BLaER1 (cell line): ENCODE data around the gene MSRB1.
"Not testable (repeated sequence)": the region's sequence is repeated elsewhere in the genome, so short reads cannot be mapped to it uniquely, and the experiment has no call there.

Experiments used
- H3K27ac ChIP-seq: shearing (Covaris generic); formaldehyde crosslinking; 2 replicates; pipeline ENCODE4 v1.8.1; 2022
- H3K27me3 ChIP-seq: shearing (Covaris generic); formaldehyde crosslinking; 2 replicates; pipeline ENCODE4 v1.8.1; 2022
- H3K36me3 ChIP-seq: shearing (Covaris generic); formaldehyde crosslinking; 2 replicates; pipeline ENCODE4 v1.8.1; 2022
- H3K4me1 ChIP-seq: shearing (Covaris generic); formaldehyde crosslinking; 2 replicates; pipeline ENCODE4 v1.8.1; 2022
- H3K4me2 ChIP-seq: shearing (Covaris generic); formaldehyde crosslinking; 2 replicates; pipeline ENCODE4 v1.8.1; 2022
- H3K4me3 ChIP-seq: shearing (Covaris generic); formaldehyde crosslinking; 2 replicates; pipeline ENCODE4 v1.8.1; 2022
- H3K9ac ChIP-seq: shearing (Covaris generic); formaldehyde crosslinking; 2 replicates; pipeline ENCODE4 v1.8.1; 2022
- H3K9me3 ChIP-seq: shearing (Covaris generic); formaldehyde crosslinking; 2 replicates; pipeline ENCODE4 v1.8.1; 2022
- H4K20me1 ChIP-seq: shearing (Covaris generic); formaldehyde crosslinking; 2 replicates; pipeline ENCODE4 v1.8.1; 2022
- Cebpa-rat ChIP-seq: shearing (Covaris generic); IDR thresholded peaks from 2 replicates; pipeline ENCODE4 v1.8.1; 2022

MSRB1 gene

DNA sequence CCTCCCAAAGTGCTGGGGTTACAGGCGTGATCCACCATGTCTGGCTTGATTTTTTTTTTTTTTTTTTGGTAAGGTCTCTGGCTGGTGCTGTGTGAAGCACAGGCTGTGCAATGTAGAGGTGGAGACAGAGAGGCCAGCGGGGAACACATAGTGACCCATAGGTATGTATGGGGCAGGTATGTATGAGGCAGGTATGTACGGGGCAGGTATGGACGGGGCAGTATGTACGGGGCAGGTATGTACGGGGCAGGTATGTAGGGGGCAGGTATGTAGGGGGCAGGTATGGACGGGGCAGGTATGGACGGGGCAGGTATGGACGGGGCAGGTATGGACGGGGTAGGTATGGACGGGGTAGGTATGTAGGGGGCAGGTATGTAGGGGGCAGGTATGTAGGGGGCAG, 6.5 kb upstream of the MSRB1 start:
- TF ChIP-seq Cebpa-rat = no peak
- no peaks in the 10 kb centered on the region for H3K36me3 ChIP-seq
- no peaks in the 10 kb centered on the region for H3K4me1 ChIP-seq

DNA sequence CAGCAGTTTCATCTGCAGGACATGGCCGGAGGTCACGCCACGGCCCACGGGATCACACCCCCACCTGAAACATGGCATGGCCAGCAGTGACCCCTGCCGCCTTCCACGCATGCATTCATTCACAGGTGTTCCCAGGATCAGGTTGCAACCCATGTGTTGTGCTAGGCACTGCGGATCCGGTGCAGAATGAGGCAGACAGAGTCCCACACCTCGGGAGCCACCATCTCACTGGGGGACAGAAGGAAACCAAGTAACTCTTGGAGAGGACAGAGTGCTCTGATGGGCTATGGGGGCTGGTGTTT, 4.3 kb upstream of the MSRB1 start:
- Histone ChIP-seq H3K4me2 (no peak overlapping the region), H3K4me1 (peaks cover 11% of the 10 kb centered on the region), H3K27ac (no peak overlapping the region), H3K4me3 (no peak overlapping the region), H3K9me3 (no peaks in the 10 kb centered on the region), H3K9ac (no peak overlapping the region), H4K20me1 (peaks cover 4% of the 10 kb centered on the region), H3K27me3 (peaks cover 3% of the 10 kb centered on the region; the same call in 1 of the 2 replicates), H3K36me3 (no peaks in the 10 kb centered on the region)
- no peak for TF ChIP-seq Cebpa-rat

More for the DNA sequence above, 6.5 kb upstream of the MSRB1 start:
- Histone ChIP-seq H3K27me3 (no peaks in the 10 kb centered on the region), H3K27ac (no peak overlapping the region), H3K4me3 (no peak overlapping the region), H3K9ac (no peak overlapping the region), H4K20me1 (no peaks in the 10 kb centered on the region), H3K9me3 (no peaks in the 10 kb centered on the region), H3K4me2 (no peak overlapping the region)

DNA sequence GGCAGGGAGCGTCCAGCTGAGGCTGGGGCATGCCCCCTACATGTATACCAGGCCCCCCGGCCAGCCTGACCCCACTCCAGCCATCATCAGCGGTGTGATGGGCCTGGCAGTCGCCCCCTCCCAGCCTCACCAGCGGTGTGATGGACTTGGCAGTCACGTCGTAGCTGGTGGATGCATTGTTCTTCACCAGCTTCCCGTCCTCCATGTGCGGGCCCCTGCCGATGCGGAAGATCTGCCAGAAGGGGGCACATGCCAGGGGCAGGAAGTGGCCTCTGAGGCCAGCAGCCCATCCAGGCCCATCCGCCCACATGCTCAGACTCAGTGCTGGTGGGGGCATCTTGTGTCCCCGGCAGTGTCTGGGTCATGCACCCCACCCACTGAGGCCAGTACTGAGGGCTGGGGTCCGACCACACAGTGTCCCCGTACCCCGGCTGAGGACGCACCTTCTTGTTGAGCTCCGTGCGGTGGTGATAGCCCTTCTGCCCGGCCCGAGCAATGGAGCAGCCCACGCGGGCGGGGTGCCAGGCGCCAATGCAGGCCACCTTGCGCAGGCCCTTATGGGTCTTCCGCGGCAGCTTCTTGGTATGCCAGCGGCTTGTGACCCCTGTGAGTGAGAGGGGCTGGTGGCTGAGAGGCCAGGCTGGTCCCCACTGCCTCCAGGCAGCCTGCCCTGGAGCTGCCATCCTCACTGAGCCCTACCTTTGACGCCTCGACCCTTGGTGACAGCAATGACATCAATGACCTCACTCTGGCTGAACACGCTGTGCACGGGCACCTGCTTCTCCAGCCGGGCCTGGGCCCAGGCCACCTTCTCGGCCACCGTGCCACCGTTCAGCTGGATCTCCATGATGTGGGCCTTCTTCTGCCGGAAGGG, 3.7 kb upstream of the MSRB1 start:
- no peak for TF ChIP-seq Cebpa-rat
- Histone ChIP-seq H3K9ac (no peak overlapping the region), H3K27me3 (peaks cover 9% of the 10 kb centered on the region; the same call in 1 of the 2 replicates), H3K4me2 (no peak overlapping the region), H3K9me3 (no peaks in the 10 kb centered on the region), H3K4me1 (peaks cover 17% of the 10 kb centered on the region), H4K20me1 (peaks cover 9% of the 10 kb centered on the region), H3K4me3 (no peak overlapping the region), H3K36me3 (no peaks in the 10 kb centered on the region), H3K27ac (no peak overlapping the region)

DNA sequence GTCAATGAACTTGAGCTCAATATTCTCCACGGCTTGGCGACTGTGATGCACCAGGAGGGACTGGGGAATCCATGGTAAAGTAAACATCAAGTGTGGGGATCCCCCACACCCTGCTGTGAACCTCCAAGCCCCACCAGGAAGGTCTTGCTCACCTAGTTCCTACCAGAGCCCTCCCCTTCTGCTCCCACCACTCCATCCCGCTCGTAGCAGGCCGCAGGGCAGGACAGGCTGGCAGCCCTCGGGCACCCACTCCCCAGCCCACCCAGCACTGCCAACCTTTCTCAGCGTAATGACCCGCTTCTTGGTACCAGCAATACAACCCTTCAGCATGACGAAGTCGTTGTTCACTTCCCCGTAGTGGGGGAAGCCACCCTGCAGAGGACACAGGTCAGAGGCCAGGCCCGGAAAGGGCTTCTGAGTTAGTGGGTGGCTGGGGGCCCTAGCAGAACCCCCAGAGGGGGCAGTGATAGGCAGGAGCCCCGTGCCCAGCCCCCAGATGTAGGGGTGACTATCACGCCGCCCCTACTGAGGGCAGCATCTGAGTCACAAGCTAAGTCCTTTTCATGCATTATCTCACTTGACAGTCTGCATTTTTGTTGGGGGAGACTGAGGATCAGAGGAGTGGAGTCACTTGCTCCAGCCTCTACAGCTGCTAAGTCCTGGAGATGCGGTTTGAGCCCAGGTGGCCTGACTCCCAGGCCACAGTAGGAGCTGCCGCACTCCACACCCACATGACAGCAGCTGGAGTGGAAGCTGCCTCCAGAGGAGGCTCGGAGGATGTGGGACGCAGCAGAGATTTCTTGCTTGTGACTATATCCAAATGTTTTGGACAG, 2.8 kb upstream of the MSRB1 start:
- Histone ChIP-seq H3K4me3 (no peak overlapping the region), H3K9ac (no peak overlapping the region), H3K27me3 (peaks cover 10% of the 10 kb centered on the region; the same call in 1 of the 2 replicates), H3K36me3 (no peaks in the 10 kb centered on the region), H3K4me1 (peaks cover 27% of the 10 kb centered on the region), H3K27ac (no peak overlapping the region), H4K20me1 (peaks cover 19% of the 10 kb centered on the region), H3K9me3 (no peaks in the 10 kb centered on the region), H3K4me2 (no peak overlapping the region)
- TF ChIP-seq Cebpa-rat = no peak

DNA sequence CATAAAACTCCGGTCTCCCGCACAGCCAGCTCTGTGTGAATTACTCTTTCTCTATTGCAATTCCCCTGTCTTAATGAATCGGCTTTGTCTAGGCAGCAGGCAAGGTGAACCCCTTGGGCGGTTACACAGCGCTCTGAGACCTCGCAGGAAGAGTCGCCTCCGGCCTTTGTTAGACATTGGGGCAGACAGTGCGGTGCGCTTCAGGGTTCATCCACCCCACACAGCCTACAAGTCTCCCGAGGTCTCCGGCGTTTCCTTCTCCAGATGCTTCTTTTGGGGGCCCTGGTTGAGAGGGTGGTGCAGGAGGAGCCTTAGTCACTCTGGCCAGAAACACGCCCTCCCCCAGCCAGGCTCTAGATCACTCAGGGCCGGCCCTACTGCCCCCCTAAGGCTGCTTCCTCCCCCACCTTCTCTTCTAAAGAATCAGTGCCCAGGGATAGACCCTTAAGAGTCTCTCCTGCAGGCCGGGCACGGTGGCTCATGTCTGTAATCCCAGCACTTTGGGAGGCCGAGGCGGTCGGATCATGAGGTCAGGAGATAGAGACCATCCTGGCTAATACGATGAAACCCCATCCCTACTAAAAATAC, 1.7 kb upstream of the MSRB1 start:
- Histone ChIP-seq H3K27me3 (peaks cover 10% of the 10 kb centered on the region; the same call in 1 of the 2 replicates), H3K9me3 (no peaks in the 10 kb centered on the region), H4K20me1 (peaks cover 30% of the 10 kb centered on the region), H3K9ac (no peak overlapping the region), H3K36me3 (no peaks in the 10 kb centered on the region), H3K4me2 (no peak overlapping the region), H3K4me1 (peaks cover 37% of the 10 kb centered on the region), H3K4me3 (no peak overlapping the region), H3K27ac (no peak overlapping the region)
- no peak for TF ChIP-seq Cebpa-rat

DNA sequence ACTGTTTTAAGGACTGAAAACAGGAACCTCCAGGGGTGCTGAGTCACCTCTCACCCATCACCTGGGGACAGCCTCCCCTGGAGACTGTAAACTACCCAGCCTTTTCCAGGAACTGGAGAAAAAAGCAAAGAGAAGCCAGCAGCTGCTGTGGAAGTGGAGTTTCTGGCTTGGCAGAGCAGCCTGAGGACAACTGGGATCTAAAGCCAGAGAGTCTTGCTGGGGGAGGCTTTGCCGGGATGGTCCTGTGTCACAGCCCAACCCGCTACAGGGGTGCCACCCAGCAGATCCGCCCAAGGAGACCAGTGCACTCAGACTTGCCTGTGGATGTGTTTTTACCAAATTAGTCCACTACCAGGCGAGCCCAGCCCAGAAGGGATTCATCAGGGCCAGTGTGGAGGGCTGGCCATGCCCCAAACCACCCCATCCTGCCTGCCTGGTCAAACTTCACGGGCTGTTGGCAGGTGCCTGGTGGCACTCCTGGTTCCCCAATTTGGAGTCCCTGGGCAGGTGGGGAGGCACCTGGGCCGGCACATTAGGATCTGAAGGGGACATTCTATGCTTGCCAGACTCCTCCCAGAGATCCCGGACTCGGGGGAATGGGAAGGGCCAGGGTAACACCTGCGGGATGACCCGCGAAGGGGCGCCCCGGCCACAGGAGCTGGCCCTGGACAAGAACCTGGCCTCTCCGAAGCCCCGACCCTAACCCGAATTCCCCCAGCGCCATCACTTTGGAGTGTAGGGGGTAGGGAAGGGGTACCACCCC, 771 bp downstream of the MSRB1 start:
- H3K36me3 ChIP-seq = peaks cover 22% of the 10 kb centered on the region
- H3K27ac ChIP-seq = peak overlapping the region; percentile 69
- peak overlapping the region; percentile 79 for H3K9ac ChIP-seq
- H3K4me3 ChIP-seq = peak overlapping the region; percentile 89
- peaks cover 30% of the 10 kb centered on the region for H4K20me1 ChIP-seq
- peak overlapping the region; percentile 100 for H3K4me2 ChIP-seq
- H3K27me3 ChIP-seq = peaks cover 10% of the 10 kb centered on the region; the same call in 1 of the 2 replicates
- no peaks in the 10 kb centered on the region for H3K9me3 ChIP-seq
- TF ChIP-seq Cebpa-rat = no peak
- H3K4me1 ChIP-seq = peaks cover 46% of the 10 kb centered on the region

DNA sequence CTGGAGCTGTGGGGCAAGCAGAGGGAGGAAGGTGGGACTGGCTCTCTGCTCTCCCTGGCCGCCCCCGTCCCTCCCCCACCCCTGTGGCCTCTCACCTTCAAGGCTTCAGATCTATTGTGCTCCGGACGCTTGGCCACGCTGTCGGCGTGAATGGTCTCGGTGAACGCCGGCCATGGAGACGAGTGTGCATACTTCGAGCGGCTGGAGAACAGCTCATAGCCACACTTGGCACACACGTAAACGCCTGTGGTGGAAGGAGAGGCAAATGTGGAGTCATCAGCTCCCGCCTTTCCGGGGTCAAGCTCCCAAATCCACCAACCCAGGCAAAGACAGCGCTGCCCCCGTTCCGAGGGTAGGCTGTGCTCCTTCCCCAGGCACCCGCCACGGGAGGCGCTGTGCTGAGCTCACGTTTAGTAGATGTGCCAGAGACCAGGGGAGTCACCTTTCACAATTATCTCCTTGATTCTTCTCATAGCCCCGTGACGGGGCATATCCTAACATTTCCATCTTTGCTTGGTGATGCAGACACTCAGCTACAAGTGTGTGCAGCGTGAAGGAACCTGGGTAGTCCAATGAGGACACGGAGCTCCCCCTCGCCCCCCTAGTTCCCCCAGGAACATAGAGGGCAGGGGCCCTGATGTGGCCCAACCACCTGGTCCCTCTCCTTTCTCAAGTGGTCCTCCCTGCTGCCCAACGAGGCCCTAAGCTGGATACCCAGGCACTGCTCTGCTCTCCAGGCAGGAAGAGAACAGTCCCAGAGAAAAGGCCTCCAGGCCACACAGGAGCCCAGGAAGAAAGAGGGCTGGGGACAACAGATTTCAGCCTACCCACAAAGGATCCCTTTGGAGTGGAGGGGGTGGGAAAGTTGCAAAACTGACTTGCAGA, 1.6 kb downstream of the MSRB1 start:
- H3K4me2 ChIP-seq = peak overlapping the region; percentile 100
- H3K9me3 ChIP-seq = no peaks in the 10 kb centered on the region
- H3K9ac ChIP-seq = peak overlapping the region; percentile 79
- peak overlapping the region; percentile 89 for H3K4me3 ChIP-seq
- H3K36me3 ChIP-seq = peaks cover 29% of the 10 kb centered on the region
- no peak overlapping the region for H3K27ac ChIP-seq
- no peak for TF ChIP-seq Cebpa-rat
- peaks cover 30% of the 10 kb centered on the region for H4K20me1 ChIP-seq
- peaks cover 10% of the 10 kb centered on the region; the same call in 1 of the 2 replicates for H3K27me3 ChIP-seq
- H3K4me1 ChIP-seq = peaks cover 46% of the 10 kb centered on the region

DNA sequence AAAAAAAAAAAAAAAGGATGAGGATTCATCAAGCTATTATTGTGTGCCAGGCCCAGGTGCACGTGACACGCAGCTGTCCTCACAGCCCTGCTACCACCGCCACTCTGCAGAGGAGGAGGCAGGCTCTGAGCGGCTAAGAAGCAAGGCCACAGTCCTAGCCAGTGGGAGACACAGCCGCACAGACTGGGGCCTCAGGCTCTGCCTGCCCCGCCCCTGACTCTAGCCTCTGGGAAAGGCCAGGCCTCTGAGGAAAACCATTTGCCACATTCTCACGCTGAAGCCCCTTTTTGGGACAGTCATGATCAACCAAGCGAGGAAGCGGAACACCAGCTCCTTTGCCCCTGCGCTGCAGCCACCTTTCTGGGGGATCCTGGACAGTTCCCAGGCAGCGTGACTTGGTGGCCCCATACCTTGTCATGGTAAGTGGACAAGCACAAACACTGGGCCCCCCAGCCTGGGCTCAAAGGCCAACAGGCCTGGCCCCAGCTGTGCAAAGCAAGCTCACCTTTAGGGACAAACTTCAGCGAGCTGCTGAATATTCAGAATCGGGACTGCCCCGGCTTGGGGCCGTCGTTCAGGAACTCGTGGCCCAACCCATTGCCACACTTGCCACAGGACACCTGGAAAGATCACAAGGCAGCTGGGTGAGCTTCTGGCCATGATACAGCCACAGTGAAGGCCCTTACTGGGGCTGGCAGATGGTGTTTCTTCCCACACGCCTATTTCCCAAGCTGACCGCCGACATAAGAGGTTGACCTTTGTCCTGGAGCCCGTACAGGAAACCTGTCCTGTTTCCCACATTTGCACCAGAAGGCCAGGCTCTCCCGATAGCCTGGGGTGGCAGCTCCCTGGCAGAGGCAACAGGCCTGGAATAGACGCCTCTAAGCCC, 2.5 kb downstream of the MSRB1 start:
- H3K4me2 ChIP-seq = peak overlapping the region; percentile 100
- peaks cover 29% of the 10 kb centered on the region for H3K36me3 ChIP-seq
- H3K27ac ChIP-seq = no peak overlapping the region
- H3K27me3 ChIP-seq = peaks cover 10% of the 10 kb centered on the region; the same call in 1 of the 2 replicates
- no peak overlapping the region for H3K4me3 ChIP-seq
- H4K20me1 ChIP-seq = peaks cover 30% of the 10 kb centered on the region
- peaks cover 46% of the 10 kb centered on the region for H3K4me1 ChIP-seq
- peak overlapping the region; percentile 34; the same call in 1 of the 2 replicates for H3K9ac ChIP-seq
- no peaks in the 10 kb centered on the region for H3K9me3 ChIP-seq
- no peak for TF ChIP-seq Cebpa-rat

DNA sequence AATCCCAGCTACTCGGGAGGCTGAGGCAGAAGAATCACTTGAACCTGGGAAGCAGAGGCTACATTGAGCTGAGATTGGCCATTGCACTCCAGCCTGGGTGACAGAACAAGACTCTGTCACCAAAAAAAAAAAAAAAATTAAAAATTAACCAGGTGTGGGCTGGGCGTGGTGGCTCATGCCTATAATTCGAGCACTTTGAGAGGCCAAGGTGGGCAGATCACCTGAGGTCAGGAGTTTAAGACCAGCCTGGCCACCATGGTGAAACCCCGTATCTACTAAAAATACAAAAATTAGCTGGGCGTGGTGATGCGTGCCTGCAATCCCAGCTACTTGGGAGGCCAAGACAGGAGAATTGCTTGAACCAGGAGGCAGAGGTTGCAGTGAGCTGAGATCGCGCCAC, 3.2 kb downstream of the MSRB1 start:
- Histone ChIP-seq H3K4me1 (peaks cover 46% of the 10 kb centered on the region), H3K4me2 (peak overlapping the region; percentile 100), H4K20me1 (peaks cover 30% of the 10 kb centered on the region), H3K36me3 (peaks cover 29% of the 10 kb centered on the region)
- not testable (repeated sequence) for H3K4me3 ChIP-seq, H3K27me3 ChIP-seq, H3K9ac ChIP-seq, H3K9me3 ChIP-seq, H3K27ac ChIP-seq
